PC-9 (cell line): Measurements from ENCODE around the gene CERKL. TPM values are rescaled to one million over a fixed set of nuclear protein-coding genes. Genes with fewer than 3 reads are reported as not detected.

ENCODE experiments used
- BruUV-seq: library from RNA; stranded (reverse); fragments of 400-500 nt; replicated peaks from 2 replicates; lab custom pipeline; 2021; lab: Mats Ljungman, UMichigan
- CTCF ChIA-PET: fragments of 300-600 bp; sonication (Branson Sonifier 250); formaldehyde crosslinking; loops from one replicate; lab custom pipeline; 2022; ENCODE audit warnings: antibody characterized with exemption; lab: Charles Lee
- POLR2A ChIA-PET: fragments of 300-600 bp; sonication (Branson Sonifier 250); formaldehyde crosslinking; loops from one replicate; lab custom pipeline; 2022; ENCODE audit warnings: antibody characterized with exemption; ENCODE audit not compliant: unreplicated experiment; lab: Charles Lee
- DNase-seq, 2 experiments: peaks; one replicate each; pipeline versions ENCODE4 v3.0.0 to v3.0.0-alpha.2; 2015 to 2022; ENCODE audit warnings: mixed read lengths in 1 of 2
- H2AFZ ChIP-seq: fragments of 200-600 bp; sonication (generic); 2 replicates; pipeline ENCODE4 v1.8.1; 2017; ENCODE audit warnings: antibody characterized with exemption
- H3F3A ChIP-seq: fragments of 200-600 bp; sonication (generic); 2 replicates; pipeline ENCODE4 v1.8.1; 2017; ENCODE audit warnings: antibody characterized with exemption, mild to moderate bottlenecking, low read depth; ENCODE audit not compliant: insufficient read depth
- H3K27ac ChIP-seq: fragments of 200-600 bp; sonication (generic); 2 replicates; pipeline ENCODE4 v1.6.1; 2016; ENCODE audit warnings: mixed run types
- H3K27me3 ChIP-seq: fragments of 200-600 bp; sonication (generic); 2 replicates; pipeline ENCODE4 v1.6.1; 2016; ENCODE audit warnings: low read depth, mixed run types; ENCODE audit not compliant: insufficient read depth
- H3K36me3 ChIP-seq: fragments of 200-600 bp; sonication (generic); 2 replicates; pipeline ENCODE4 v1.6.1; 2016; ENCODE audit warnings: low read depth, mixed run types
- H3K4me1 ChIP-seq: fragments of 200-600 bp; sonication (generic); replicated peaks from 2 replicates; pipeline ENCODE4 v1.6.1; 2016; ENCODE audit warnings: mixed run types; ENCODE audit not compliant: insufficient read depth
- H3K4me2 ChIP-seq: fragments of 200-600 bp; sonication (generic); 2 replicates; pipeline ENCODE4 v1.6.1; 2017; ENCODE audit warnings: mixed run types
- H3K4me3 ChIP-seq: fragments of 200-600 bp; sonication (generic); 2 replicates; pipeline ENCODE4 v1.6.1; 2016; ENCODE audit warnings: mixed run types
- H3K79me2 ChIP-seq: fragments of 200-600 bp; sonication (generic); 2 replicates; pipeline ENCODE4 v1.6.1; 2017; ENCODE audit warnings: low read depth, mixed run types
- H3K9me2 ChIP-seq: fragments of 200-600 bp; sonication (generic); 2 replicates; pipeline ENCODE4 v1.8.1; 2017; ENCODE audit warnings: mild to moderate bottlenecking; ENCODE audit not compliant: insufficient read depth
- H3K9me3 ChIP-seq: fragments of 200-600 bp; sonication (generic); 2 replicates; pipeline ENCODE4 v1.8.1; 2016; ENCODE audit warnings: low read depth; ENCODE audit not compliant: insufficient read depth
- H4K20me1 ChIP-seq: fragments of 200-600 bp; sonication (generic); 2 replicates; pipeline ENCODE4 v1.8.1; 2017; ENCODE audit not compliant: insufficient read depth
- EZH2 ChIP-seq: fragments of 200-600 bp; sonication (generic); IDR thresholded peaks from 2 replicates; pipeline ENCODE4 v1.8.0; 2017; ENCODE audit warnings: antibody characterized with exemption, low read depth
- intact Hi-C: fragments of 100-400 bp; cut with micrococcal nuclease; formaldehyde crosslinking; loops from one replicate; pipeline ENCODE4 v1.10.0; 2022; ENCODE audit not compliant: unreplicated experiment
- total RNA-seq: library from RNA; stranded (reverse); gene quantifications from 2 replicates; pipeline ENCODE4 v1.2.3, GENCODE V29; 2021
- TF ChIP-seq, protein P1 (sequence below): fragments of 200-600 bp; sonication (generic); conservative IDR thresholded peaks from 2 replicates; pipeline ENCODE4 v1.6.1; 2017; ENCODE audit warnings: mixed run types, antibody characterized with exemption, mild to moderate bottlenecking, moderate library complexity

Gene CERKL
- total RNA-seq, 1 experiment from 2014 or later = 1.6 TPM

DNA sequence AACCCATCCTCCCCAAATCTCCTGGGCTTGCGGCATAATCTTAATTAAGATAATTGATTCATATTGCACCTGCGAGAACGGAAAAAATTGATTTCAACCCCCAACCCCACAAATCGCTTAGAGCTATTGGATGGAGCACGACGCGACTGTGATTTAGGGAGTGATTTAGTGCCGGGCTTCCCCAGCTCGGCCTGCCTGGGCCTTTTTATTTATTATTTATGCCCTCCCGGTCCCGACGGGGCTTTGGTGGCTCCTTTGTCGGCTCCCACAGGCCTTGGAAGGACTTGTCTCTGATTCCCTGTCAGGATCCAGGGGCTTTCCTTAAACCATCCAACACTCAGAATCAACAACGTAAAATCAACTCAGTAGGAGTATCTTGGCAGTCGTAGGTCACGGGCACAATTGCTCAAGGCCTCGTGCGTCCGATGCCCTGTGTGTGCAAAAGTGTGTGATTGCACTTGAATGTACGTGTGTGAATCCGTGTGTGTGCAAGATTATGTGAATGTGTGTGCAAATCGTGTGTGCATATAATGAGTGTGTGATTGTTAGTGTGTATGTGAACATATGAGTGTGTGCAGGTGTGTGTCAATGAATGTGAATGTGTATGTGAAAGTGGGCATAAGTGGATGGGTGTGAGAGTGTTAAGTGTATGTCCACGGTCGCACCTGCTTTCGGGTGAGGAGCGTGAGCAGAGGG, 27.7 kb upstream of the CERKL start:
- no peaks in the 10 kb centered on the region for H3K79me2 ChIP-seq
- TF ChIP-seq EZH2 = no peak
- TF ChIP-seq, protein P1, sequence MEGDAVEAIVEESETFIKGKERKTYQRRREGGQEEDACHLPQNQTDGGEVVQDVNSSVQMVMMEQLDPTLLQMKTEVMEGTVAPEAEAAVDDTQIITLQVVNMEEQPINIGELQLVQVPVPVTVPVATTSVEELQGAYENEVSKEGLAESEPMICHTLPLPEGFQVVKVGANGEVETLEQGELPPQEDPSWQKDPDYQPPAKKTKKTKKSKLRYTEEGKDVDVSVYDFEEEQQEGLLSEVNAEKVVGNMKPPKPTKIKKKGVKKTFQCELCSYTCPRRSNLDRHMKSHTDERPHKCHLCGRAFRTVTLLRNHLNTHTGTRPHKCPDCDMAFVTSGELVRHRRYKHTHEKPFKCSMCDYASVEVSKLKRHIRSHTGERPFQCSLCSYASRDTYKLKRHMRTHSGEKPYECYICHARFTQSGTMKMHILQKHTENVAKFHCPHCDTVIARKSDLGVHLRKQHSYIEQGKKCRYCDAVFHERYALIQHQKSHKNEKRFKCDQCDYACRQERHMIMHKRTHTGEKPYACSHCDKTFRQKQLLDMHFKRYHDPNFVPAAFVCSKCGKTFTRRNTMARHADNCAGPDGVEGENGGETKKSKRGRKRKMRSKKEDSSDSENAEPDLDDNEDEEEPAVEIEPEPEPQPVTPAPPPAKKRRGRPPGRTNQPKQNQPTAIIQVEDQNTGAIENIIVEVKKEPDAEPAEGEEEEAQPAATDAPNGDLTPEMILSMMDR = no peak
- no peaks in the 10 kb centered on the region for H3F3A ChIP-seq
- no peak overlapping the region for H3K4me2 ChIP-seq
- H2AFZ ChIP-seq = no peak overlapping the region
- no peaks in the 10 kb centered on the region for H3K27me3 ChIP-seq
- H3K9me3 ChIP-seq = no peaks in the 10 kb centered on the region; the same call in 1 of the 2 replicates
- intact Hi-C loops = loop anchor here (10.0 kb wide), 1 partner anchor 580 kb away; no protein-coding TSS in a partner anchor
- no peaks in the 10 kb centered on the region for H3K9me2 ChIP-seq
- CTCF ChIA-PET = no interaction called here
- no peaks in the 10 kb centered on the region for H3K4me1 ChIP-seq
- BruUV-seq = no TSS peak
- no peak overlapping the region for H3K27ac ChIP-seq
- no peak overlapping the region for H3K4me3 ChIP-seq
- H4K20me1 ChIP-seq = no peaks in the 10 kb centered on the region
- POLR2A ChIA-PET = no interaction called here
- DNase-seq = no peak
- H3K36me3 ChIP-seq = no peaks in the 10 kb centered on the region

DNA sequence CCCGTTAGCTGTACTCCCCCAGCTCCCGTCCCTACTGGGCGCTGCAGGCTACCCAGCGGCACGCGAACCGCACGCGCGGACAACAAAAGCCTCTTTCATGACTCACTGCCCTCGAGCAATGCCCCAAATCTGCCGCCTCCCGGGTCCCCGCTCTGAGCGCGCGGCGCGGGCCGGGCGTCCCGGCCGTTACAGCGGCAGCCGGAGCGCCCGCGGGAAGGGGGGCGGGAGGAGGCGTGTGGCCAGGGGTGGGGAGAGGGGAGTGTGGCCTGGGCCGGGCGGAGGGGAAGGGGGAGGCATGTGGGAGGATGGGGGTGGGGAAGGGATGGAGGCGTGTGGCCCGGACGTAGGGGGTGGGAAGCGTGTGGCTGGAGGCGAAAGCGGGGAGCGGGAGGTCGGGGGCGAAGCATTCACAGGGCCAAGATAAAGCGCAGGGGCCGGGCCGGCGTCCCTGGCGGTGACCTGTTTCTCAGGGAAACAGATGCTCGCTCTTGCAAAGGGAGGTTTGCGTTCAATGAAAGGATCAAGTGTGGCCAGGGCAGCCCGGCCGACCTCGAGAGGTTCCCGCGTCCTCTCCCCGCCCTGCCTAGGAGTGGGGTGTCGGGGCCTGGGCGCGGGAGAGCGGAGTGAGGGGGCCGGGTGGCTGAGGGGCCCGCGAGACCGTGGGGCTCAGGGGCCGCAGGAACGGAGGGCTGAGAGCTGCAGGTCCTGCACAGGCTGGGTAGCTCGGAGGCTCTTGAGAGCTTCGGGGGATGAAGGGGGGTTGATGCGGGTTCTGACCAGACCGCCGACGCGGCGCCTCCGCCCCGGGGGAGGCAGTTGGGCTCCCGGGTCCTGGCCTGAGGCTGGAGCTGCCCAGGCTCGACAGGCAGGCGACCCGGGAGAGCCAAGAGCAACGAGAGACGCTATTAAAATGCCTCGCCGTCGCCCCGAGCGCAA, 26.9 kb upstream of the CERKL start:
- peak in 1 of 2 experiments; percentile 72 for DNase-seq
- H3K36me3 ChIP-seq = no peaks in the 10 kb centered on the region
- no peak overlapping the region for H3K27ac ChIP-seq
- H2AFZ ChIP-seq = no peak overlapping the region
- ChIA-PET POLR2A (no interaction called here), CTCF (interaction anchor here (0.6 kb wide), 2 partner anchors 91 to 1169 kb away, joined by 6 to 9 read pairs; no protein-coding TSS in a partner anchor)
- H3K4me1 ChIP-seq = no peaks in the 10 kb centered on the region
- no peaks in the 10 kb centered on the region for H3F3A ChIP-seq
- H3K9me3 ChIP-seq = no peaks in the 10 kb centered on the region; the same call in 1 of the 2 replicates
- no peaks in the 10 kb centered on the region for H4K20me1 ChIP-seq
- no peaks in the 10 kb centered on the region for H3K79me2 ChIP-seq
- intact Hi-C loops = loop anchor here (10.0 kb wide), 1 partner anchor 579 kb away; no protein-coding TSS in a partner anchor
- H3K4me2 ChIP-seq = no peak overlapping the region
- no TSS peak for BruUV-seq
- H3K4me3 ChIP-seq = no peak overlapping the region
- TF ChIP-seq, protein P1 = no peak
- TF ChIP-seq EZH2 = no peak
- H3K9me2 ChIP-seq = no peaks in the 10 kb centered on the region
- H3K27me3 ChIP-seq = no peaks in the 10 kb centered on the region

DNA sequence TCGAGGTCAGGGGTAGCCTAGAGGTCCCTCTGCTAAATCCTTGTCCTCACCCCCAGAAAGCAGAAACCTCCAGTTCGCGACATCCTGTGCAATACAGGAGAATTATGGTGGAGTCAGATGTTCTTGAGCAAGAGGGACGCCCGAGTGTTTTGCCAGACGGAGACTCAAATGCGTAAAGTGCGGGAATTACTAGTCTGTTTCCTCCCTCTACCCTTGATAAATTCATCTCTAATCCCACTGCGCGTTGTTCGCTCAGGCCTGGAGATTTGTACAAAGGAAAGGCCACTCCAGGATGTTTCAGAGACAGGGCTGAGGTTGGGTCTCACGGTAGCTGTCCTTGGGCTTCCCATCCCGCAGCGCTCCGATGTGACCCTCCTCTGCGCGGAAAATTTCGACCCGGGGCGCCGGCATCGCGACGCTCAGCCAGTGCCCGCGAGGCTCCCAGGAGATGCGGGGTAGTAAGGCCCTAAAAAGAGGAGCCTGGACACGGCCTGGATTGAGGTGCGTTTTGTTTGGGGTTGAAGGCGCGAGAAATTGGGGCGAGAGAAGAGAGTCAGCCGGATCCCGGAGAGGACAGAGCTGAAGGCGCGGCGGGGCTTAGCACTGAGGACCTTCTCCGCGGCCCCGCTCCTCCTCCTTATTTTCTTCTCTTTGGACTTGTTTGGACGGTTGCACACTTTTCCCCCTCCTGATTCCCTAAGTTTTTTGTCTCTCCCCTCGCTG, 26.1 kb upstream of the CERKL start:
- CTCF ChIA-PET = interaction anchor here (0.6 kb wide), 2 partner anchors 90 to 1169 kb away, joined by 6 to 9 read pairs; no protein-coding TSS in a partner anchor
- POLR2A ChIA-PET = no interaction called here
- H3K27me3 ChIP-seq = no peaks in the 10 kb centered on the region

More for the DNA sequence above, 26.1 kb upstream of the CERKL start:
- H3K79me2 ChIP-seq = no peaks in the 10 kb centered on the region
- H4K20me1 ChIP-seq = no peaks in the 10 kb centered on the region
- no TSS peak for BruUV-seq
- no peaks in the 10 kb centered on the region for H3K36me3 ChIP-seq
- H3F3A ChIP-seq = no peaks in the 10 kb centered on the region
- no peak overlapping the region for H3K4me2 ChIP-seq
- H3K9me2 ChIP-seq = no peaks in the 10 kb centered on the region
- intact Hi-C loops = loop anchor here (10.0 kb wide), 1 partner anchor 578 kb away; no protein-coding TSS in a partner anchor
- no peaks in the 10 kb centered on the region for H3K4me1 ChIP-seq
- no peak overlapping the region for H3K27ac ChIP-seq
- no peak overlapping the region for H2AFZ ChIP-seq
- DNase-seq = no peak
- no peaks in the 10 kb centered on the region; the same call in 1 of the 2 replicates for H3K9me3 ChIP-seq
- TF ChIP-seq, protein P1 = no peak
- no peak for TF ChIP-seq EZH2
- no peak overlapping the region for H3K4me3 ChIP-seq
